Measurements from ENCODE around the gene TMEM63C.

Gene TMEM63C

DNA sequence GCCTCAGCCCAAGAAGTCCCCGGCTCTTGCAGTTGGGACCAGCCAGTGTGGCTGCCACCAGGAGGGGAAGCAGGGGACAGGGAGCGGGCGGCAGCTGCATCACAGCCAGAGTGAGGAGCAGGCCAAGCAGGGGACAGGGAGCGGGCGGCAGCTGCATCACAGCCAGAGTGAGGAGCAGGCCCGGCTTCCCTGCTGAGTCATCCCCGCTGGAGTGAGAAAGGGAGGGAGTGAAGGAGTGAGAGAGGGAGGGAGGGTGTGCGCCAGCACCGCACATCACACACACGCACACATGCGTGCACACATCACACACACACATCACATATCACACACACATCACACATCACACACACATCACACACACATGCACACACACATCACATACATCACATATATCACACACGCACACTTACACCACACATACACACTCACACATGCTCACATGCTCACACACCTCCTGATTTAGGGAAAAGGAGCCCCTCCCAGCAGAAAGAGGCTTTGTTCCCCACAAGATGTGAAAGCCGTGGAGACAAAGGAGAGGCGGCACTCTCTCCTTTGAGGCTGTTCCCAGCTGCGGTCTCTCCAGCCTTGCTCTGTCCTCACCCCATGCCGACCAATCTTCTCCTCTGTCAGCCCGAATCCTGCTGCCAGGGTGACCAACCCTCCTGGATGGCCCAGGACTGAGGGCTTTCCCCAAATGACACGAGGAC lies 23.3 kb upstream of the TMEM63C start (continued):
- TF ChIP-seq ZNF239 (tag by site-specific recombination; IDR thresholded peaks at IDR 0.05) (no peak), ZNF549 (tag by site-specific recombination; IDR thresholded peaks at IDR 0.05) (no peak), ZNF660 (tag by site-specific recombination; IDR thresholded peaks at IDR 0.05) (no peak), ZBTB7A (tag by site-specific recombination; IDR thresholded peaks at IDR 0.05; ENCODE audit: low read depth) (no peak), ZNF596 (tag by site-specific recombination; IDR thresholded peaks at IDR 0.05) (no peak), ZNF311 (tag by site-specific recombination; IDR thresholded peaks at IDR 0.05; ENCODE audit: borderline replicate concordance) (no peak), ZNF423 (tag by site-specific recombination; IDR thresholded peaks at IDR 0.05) (no peak), ZFP41 (tag by site-specific recombination; IDR thresholded peaks at IDR 0.05; ENCODE audit: borderline replicate concordance) (no peak), ZNF747 (tag by site-specific recombination; IDR thresholded peaks at IDR 0.05) (no peak), ZFP3 (tag by site-specific recombination; IDR thresholded peaks at IDR 0.05; ENCODE audit: low read depth) (no peak), ZNF112 (tag by site-specific recombination; IDR thresholded peaks at IDR 0.05) (no peak), ZNF416 (tag by site-specific recombination; IDR thresholded peaks at IDR 0.05) (no peak), ZNF473 (tag by site-specific recombination; IDR thresholded peaks at IDR 0.05) (no peak), BCL11A (tag by site-specific recombination; IDR thresholded peaks at IDR 0.05; ENCODE audit: low read depth) (no peak), ZNF211 (tag by site-specific recombination; IDR thresholded peaks at IDR 0.05; ENCODE audit: low read depth) (no peak), SALL2 (tag by site-specific recombination; IDR thresholded peaks at IDR 0.05; ENCODE audit: borderline replicate concordance) (no peak), ZNF768 (tag by site-specific recombination; IDR thresholded peaks at IDR 0.05) (no peak), ZNF626 (tag by site-specific recombination; IDR thresholded peaks at IDR 0.05) (no peak), ZNF274 (IDR thresholded peaks at IDR 0.05; ENCODE audit: low read length) (no peak), ZNF274 (tag by site-specific recombination; IDR thresholded peaks at IDR 0.05; ENCODE audit: borderline replicate concordance) (no peak), ZNF335 (tag by site-specific recombination; conservative IDR thresholded peaks at IDR 0.05) (no peak), ZBTB1 (tag by site-specific recombination; IDR thresholded peaks at IDR 0.05) (no peak), KLF1 (tag by site-specific recombination; IDR thresholded peaks at IDR 0.05) (no peak), ZNF391 (tag by site-specific recombination; IDR thresholded peaks at IDR 0.05; ENCODE audit: borderline replicate concordance, low read depth) (no peak)
- TF ChIP-seq, protein P1, sequence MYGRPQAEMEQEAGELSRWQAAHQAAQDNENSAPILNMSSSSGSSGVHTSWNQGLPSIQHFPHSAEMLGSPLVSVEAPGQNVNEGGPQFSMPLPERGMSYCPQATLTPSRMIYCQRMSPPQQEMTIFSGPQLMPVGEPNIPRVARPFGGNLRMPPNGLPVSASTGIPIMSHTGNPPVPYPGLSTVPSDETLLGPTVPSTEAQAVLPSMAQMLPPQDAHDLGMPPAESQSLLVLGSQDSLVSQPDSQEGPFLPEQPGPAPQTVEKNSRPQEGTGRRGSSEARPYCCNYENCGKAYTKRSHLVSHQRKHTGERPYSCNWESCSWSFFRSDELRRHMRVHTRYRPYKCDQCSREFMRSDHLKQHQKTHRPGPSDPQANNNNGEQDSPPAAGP (tag by site-specific recombination; IDR thresholded peaks at IDR 0.05) = peak; percentile 67
- TF ChIP-seq, protein P2, sequence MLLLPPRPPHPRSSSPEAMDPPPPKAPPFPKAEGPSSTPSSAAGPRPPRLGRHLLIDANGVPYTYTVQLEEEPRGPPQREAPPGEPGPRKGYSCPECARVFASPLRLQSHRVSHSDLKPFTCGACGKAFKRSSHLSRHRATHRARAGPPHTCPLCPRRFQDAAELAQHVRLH (tag by site-specific recombination; IDR thresholded peaks at IDR 0.05) = no peak
- TF ChIP-seq, protein P3, sequence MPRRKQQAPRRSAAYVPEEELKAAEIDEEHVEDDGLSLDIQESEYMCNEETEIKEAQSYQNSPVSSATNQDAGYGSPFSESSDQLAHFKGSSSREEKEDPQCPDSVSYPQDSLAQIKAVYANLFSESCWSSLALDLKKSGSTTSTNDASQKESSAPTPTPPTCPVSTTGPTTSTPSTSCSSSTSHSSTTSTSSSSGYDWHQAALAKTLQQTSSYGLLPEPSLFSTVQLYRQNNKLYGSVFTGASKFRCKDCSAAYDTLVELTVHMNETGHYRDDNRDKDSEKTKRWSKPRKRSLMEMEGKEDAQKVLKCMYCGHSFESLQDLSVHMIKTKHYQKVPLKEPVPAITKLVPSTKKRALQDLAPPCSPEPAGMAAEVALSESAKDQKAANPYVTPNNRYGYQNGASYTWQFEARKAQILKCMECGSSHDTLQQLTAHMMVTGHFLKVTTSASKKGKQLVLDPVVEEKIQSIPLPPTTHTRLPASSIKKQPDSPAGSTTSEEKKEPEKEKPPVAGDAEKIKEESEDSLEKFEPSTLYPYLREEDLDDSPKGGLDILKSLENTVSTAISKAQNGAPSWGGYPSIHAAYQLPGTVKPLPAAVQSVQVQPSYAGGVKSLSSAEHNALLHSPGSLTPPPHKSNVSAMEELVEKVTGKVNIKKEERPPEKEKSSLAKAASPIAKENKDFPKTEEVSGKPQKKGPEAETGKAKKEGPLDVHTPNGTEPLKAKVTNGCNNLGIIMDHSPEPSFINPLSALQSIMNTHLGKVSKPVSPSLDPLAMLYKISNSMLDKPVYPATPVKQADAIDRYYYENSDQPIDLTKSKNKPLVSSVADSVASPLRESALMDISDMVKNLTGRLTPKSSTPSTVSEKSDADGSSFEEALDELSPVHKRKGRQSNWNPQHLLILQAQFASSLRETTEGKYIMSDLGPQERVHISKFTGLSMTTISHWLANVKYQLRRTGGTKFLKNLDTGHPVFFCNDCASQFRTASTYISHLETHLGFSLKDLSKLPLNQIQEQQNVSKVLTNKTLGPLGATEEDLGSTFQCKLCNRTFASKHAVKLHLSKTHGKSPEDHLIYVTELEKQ (tag by site-specific recombination; IDR thresholded peaks at IDR 0.05; ENCODE audit: borderline replicate concordance) = no peak
- TF ChIP-seq, protein P4, sequence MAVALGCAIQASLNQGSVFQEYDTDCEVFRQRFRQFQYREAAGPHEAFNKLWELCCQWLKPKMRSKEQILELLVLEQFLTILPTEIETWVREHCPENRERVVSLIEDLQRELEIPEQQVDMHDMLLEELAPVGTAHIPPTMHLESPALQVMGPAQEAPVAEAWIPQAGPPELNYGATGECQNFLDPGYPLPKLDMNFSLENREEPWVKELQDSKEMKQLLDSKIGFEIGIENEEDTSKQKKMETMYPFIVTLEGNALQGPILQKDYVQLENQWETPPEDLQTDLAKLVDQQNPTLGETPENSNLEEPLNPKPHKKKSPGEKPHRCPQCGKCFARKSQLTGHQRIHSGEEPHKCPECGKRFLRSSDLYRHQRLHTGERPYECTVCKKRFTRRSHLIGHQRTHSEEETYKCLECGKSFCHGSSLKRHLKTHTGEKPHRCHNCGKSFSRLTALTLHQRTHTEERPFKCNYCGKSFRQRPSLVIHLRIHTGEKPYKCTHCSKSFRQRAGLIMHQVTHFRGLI (tag by site-specific recombination; IDR thresholded peaks at IDR 0.05) = no peak
- TF ChIP-seq, protein P5, sequence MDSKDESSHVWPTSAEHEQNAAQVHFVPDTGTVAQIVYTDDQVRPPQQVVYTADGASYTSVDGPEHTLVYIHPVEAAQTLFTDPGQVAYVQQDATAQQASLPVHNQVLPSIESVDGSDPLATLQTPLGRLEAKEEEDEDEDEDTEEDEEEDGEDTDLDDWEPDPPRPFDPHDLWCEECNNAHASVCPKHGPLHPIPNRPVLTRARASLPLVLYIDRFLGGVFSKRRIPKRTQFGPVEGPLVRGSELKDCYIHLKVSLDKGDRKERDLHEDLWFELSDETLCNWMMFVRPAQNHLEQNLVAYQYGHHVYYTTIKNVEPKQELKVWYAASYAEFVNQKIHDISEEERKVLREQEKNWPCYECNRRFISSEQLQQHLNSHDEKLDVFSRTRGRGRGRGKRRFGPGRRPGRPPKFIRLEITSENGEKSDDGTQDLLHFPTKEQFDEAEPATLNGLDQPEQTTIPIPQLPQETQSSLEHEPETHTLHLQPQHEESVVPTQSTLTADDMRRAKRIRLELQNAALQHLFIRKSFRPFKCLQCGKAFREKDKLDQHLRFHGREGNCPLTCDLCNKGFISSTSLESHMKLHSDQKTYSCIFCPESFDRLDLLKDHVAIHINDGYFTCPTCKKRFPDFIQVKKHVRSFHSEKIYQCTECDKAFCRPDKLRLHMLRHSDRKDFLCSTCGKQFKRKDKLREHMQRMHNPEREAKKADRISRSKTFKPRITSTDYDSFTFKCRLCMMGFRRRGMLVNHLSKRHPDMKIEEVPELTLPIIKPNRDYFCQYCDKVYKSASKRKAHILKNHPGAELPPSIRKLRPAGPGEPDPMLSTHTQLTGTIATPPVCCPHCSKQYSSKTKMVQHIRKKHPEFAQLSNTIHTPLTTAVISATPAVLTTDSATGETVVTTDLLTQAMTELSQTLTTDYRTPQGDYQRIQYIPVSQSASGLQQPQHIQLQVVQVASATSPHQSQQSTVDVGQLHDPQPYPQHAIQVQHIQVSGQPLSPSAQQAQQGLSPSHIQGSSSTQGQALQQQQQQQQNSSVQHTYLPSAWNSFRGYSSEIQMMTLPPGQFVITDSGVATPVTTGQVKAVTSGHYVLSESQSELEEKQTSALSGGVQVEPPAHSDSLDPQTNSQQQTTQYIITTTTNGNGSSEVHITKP (tag by site-specific recombination; IDR thresholded peaks at IDR 0.05) = no peak
- TF ChIP-seq, protein P6, sequence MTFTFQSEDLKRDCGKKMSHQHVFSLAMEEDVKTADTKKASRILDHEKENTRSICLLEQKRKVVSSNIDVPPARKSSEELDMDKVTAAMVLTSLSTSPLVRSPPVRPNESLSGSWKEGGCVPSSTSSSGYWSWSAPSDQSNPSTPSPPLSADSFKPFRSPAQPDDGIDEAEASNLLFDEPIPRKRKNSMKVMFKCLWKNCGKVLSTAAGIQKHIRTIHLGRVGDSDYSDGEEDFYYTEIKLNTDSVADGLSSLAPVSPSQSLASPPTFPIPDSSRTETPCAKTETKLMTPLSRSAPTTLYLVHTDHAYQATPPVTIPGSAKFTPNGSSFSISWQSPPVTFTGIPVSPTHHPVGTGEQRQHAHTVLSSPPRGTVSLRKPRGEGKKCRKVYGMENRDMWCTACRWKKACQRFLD (tag by site-specific recombination; IDR thresholded peaks at IDR 0.05) = no peak
